HG02678 (cell line): Measurements from ENCODE around the gene CYBA.

Experiments used
- ATAC-seq: cut with Tn5 transposase; IDR thresholded peaks from one replicate; pipeline ENCODE4 v1.9.1; 2021; ENCODE audit warnings: mild to moderate bottlenecking, moderate library complexity; ENCODE audit not compliant: unreplicated experiment

CYBA gene

GRCh38 chr16:88647178-88648070, 3.4 kb downstream of the CYBA start:
- no peak for ATAC-seq

GRCh38 chr16:88646345-88647034, 4.4 kb downstream of the CYBA start:
- ATAC-seq: no peak

GRCh38 chr16:88645941-88646340, 4.9 kb downstream of the CYBA start:
- no peak for ATAC-seq

GRCh38 chr16:88645455-88645854, 5.4 kb downstream of the CYBA start:
- ATAC-seq: no peak

GRCh38 chr16:88643644-88643932, 7.3 kb downstream of the CYBA start:
- ATAC-seq: no peak

- ATAC-seq: no peak
Observed at GRCh38 chr16:88642881-88643643, 7.8 kb downstream of the CYBA start.

- ATAC-seq: no peak
Observed at GRCh38 chr16:88640498-88641247, 10.2 kb downstream of the CYBA start.

- ATAC-seq: no peak
Observed at GRCh38 chr16:88640039-88640495, 10.8 kb downstream of the CYBA start.

GRCh38 chr16:88639231-88640038, 11.4 kb downstream of the CYBA start:
- ATAC-seq: no peak

- ATAC-seq: no peak
Observed at GRCh38 chr16:88638323-88639230, 12.3 kb downstream of the CYBA start, which contains the start of gene IL17C. TSS of gene IL17C (plus strand) at chr16:88638572. CDS start at chr16:88638642, 70 bp downstream.

GRCh38 chr16:88636488-88637265, 14.2 kb downstream of the CYBA start:
- ATAC-seq: no peak

GRCh38 chr16:88635671-88636319, 15.1 kb downstream of the CYBA start:
- ATAC-seq: no peak

GRCh38 chr16:88634994-88635670, 15.7 kb downstream of the CYBA start:
- ATAC-seq: no peak

GRCh38 chr16:88634141-88634993, 16.5 kb downstream of the CYBA start:
- peak; percentile 58 for ATAC-seq

- ATAC-seq: peak; percentile 31
Observed at GRCh38 chr16:88633684-88634140, 17.1 kb downstream of the CYBA start.

- no peak for ATAC-seq
Observed at GRCh38 chr16:88632587-88632930, 18.3 kb downstream of the CYBA start.
